Cardiac fibroblast (primary cell): ENCODE results near the gene HERPUD2.
A peak's percentile ranks its signal among the peaks of the same experiment; 100 is the strongest.
"Not testable (repeated sequence)": the region's sequence is repeated elsewhere in the genome, so short reads cannot be mapped to it uniquely, and the experiment has no call there.

ENCODE experiments used
- DNase-seq, 2 donors: peaks; one replicate each; pipeline versions ENCODE4 v3.0.0 to v3.0.0-alpha.2; 2010; ENCODE audit warnings: low read depth in 2 of 2
- H3K4me3 ChIP-seq, 2 donors: replicated peaks in 1 of 2; 1 replicate in 1 of 2; 2 replicates in 1 of 2; pipeline ENCODE4 v1.5.1; 2011; ENCODE audit warnings: low read depth in 2 of 2, low read length in 2 of 2, mild to moderate bottlenecking in 2 of 2, moderate library complexity in 1 of 2
- TF ChIP-seq, protein P1 (sequence below): IDR thresholded peaks from one replicate; pipeline ENCODE4 v1.5.1; 2011; ENCODE audit warnings: low read depth, mild to moderate bottlenecking, low read length, inconsistent platforms

The HERPUD2 gene

GRCh38 chr7:35596061-35596460 lies 98.9 kb downstream of the HERPUD2 start:
- TF ChIP-seq, protein P1, sequence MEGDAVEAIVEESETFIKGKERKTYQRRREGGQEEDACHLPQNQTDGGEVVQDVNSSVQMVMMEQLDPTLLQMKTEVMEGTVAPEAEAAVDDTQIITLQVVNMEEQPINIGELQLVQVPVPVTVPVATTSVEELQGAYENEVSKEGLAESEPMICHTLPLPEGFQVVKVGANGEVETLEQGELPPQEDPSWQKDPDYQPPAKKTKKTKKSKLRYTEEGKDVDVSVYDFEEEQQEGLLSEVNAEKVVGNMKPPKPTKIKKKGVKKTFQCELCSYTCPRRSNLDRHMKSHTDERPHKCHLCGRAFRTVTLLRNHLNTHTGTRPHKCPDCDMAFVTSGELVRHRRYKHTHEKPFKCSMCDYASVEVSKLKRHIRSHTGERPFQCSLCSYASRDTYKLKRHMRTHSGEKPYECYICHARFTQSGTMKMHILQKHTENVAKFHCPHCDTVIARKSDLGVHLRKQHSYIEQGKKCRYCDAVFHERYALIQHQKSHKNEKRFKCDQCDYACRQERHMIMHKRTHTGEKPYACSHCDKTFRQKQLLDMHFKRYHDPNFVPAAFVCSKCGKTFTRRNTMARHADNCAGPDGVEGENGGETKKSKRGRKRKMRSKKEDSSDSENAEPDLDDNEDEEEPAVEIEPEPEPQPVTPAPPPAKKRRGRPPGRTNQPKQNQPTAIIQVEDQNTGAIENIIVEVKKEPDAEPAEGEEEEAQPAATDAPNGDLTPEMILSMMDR = no peak
- peak; percentile 55 to 71 for DNase-seq

GRCh38 chr7:35593899-35594298 lies 101.0 kb downstream of the HERPUD2 start:
- DNase-seq = no peak
- TF ChIP-seq, protein P1 = peak; percentile 27
- H3K4me3 ChIP-seq = no peak overlapping the region

More at GRCh38 chr7:35596061-35596460, 98.9 kb downstream of the HERPUD2 start:
- H3K4me3 ChIP-seq = no peak overlapping the region

- TF ChIP-seq, protein P1 = no peak
- H3K4me3 ChIP-seq = no peak overlapping the region
- no peak for DNase-seq
These were observed 106.3 kb downstream of the HERPUD2 start for GRCh38 chr7:35588647-35589046.

GRCh38 chr7:35584990-35585389 lies 109.9 kb downstream of the HERPUD2 start:
- no peak for DNase-seq
- TF ChIP-seq, protein P1 = no peak
- H3K4me3 ChIP-seq = no peak overlapping the region

DNA sequence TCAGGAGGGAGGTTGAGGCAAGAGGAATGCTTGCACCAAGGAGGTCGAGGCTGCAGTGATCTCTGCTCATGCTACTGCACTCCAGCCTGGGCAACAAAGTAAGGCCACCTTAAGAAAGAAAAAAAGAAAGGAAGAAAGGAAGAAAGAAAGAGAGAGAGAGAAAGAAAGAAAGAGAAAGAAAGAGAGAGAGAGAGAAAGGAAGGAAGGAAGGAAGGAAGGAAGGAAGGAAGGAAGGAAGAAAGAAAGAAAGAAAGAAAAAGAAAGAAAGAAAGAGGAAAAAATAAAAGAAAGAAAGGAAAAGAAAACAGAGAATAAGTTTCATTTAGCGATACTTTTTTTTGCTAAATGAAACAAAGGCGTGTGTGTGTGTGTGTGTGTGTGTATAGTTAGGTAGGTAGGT lies 110.4 kb downstream of the HERPUD2 start:
- DNase-seq, H3K4me3 ChIP-seq: not testable (repeated sequence)
